ENCODE data around the gene MLLT10. TPM values are rescaled to one million over a fixed set of nuclear protein-coding genes. Genes with fewer than 3 reads are reported as not detected.

Gene MLLT10
- total RNA-seq, 4 donors from 2014 or later, result 33.4 to 58.1 (median 43.6) TPM

- no peak for DNase-seq (ENCODE audit: low spot score)
- ATAC-seq (ENCODE audit: low FRiP score), result no peak
- TF ChIP-seq, protein P1, sequence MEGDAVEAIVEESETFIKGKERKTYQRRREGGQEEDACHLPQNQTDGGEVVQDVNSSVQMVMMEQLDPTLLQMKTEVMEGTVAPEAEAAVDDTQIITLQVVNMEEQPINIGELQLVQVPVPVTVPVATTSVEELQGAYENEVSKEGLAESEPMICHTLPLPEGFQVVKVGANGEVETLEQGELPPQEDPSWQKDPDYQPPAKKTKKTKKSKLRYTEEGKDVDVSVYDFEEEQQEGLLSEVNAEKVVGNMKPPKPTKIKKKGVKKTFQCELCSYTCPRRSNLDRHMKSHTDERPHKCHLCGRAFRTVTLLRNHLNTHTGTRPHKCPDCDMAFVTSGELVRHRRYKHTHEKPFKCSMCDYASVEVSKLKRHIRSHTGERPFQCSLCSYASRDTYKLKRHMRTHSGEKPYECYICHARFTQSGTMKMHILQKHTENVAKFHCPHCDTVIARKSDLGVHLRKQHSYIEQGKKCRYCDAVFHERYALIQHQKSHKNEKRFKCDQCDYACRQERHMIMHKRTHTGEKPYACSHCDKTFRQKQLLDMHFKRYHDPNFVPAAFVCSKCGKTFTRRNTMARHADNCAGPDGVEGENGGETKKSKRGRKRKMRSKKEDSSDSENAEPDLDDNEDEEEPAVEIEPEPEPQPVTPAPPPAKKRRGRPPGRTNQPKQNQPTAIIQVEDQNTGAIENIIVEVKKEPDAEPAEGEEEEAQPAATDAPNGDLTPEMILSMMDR (IDR thresholded peaks at IDR 0.05), result no peak
These were observed 159.4 kb downstream of the MLLT10 start for GRCh38 chr10:21693418-21693817.

GRCh38 chr10:21694631-21695030 is 160.6 kb downstream of the MLLT10 start:
- ATAC-seq (ENCODE audit: low FRiP score), result no peak
- no peak for DNase-seq (ENCODE audit: low spot score)
- TF ChIP-seq, protein P1 (IDR thresholded peaks at IDR 0.05), result no peak

DNA sequence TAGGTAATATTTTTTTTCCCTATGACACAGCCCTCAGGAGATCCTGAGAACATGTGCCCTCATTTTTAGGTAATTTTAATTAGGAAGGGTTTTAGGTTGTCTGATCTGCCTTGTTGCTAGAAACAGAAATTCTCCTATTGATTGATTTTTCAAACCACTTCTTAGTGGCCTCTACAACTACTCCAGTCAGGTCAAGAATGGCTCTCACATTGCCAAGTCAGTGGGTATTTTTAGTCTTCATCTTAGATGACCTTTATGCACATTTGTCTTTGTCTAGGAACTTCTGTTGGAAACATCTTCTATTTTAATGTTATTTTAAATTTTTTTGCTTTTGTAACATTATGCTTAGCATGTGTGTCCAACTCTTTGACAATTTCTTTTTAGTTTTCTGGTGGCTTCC is 162.3 kb downstream of the MLLT10 start:
- no peak for ATAC-seq (ENCODE audit: low FRiP score)
- TF ChIP-seq, protein P1 (IDR thresholded peaks at IDR 0.05), result no peak
- no peak for DNase-seq (ENCODE audit: low spot score)

DNA sequence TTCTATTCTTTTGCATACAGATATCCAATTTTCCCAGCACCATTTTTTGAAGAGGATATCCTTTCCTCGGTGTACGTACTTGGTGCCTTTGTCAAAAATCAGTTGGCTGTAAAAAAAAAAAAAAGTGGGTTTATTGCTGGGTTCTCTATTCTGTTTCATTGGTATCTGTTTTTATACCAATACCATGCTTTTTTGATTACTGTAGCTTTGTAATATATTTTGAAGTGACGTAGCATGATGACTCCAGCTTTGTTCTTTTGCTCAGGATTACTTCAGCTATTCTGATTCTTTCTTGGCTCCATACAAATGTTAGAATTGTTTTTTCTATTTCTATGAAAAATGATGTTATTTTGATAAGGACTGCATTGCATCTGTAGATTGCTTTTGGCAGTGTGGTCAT is 165.5 kb downstream of the MLLT10 start:
- ATAC-seq (ENCODE audit: low FRiP score) (no peak), DNase-seq (ENCODE audit: low spot score) (no peak)
- TF ChIP-seq, protein P1 (IDR thresholded peaks at IDR 0.05), result no peak

DNA sequence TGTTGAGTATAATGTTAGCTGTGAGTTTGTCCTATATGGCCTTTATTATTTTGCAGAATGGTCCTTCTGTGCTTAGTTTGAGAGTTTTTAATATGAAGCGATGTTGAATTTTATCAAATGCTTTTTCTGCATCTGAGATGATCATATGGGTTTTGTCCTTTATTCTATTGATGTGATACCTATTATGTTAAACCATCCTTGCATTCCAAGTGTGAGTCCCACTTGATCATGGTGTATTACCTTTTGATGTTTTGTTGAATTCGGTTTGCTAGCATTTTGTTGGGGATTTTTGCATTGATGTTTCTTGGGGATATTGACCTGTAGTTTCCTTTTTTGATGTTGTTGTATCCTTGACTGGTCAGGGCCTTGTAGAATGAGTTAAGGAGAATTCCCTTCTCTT is 166.4 kb downstream of the MLLT10 start:
- no peak for ATAC-seq (ENCODE audit: low FRiP score)
- no peak for DNase-seq (ENCODE audit: low spot score)
- TF ChIP-seq, protein P1 (IDR thresholded peaks at IDR 0.05), result no peak

DNA sequence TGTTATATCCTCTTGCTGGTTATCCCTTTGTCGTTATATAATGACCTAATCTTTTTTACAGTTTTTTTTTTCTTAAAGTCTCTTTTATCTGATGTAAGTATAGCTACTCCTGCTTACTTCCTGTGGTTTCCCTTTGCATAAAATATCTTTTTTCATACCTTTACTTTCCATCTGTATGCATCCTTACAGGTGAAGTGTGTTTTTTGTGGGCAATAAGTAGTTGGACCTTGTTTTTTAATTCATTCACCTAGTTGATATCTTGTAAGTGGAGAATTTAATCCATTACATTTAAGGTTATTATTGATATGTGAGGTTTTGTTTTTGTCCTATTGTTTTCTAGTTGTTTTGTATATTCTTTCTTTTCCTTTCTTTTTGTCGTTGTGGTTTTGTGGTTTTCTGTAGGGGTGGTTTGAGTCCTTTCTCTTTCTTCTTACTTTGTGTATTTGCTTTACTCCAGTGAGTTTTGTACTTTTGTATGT is 168.6 kb downstream of the MLLT10 start:
- TF ChIP-seq, protein P1 (IDR thresholded peaks at IDR 0.05), result no peak
- no peak for DNase-seq (ENCODE audit: low spot score)
- no peak for ATAC-seq (ENCODE audit: low FRiP score)

GRCh38 chr10:21705142-21705827 is 171.3 kb downstream of the MLLT10 start:
- TF ChIP-seq, protein P1 (IDR thresholded peaks at IDR 0.05), result no peak
- DNase-seq (ENCODE audit: low spot score) (no peak), ATAC-seq (ENCODE audit: low FRiP score) (no peak)

Measured in omental fat pad (tissue), 4 donors.